ENCODE data around the gene GLDN.
"Not testable (repeated sequence)": the region's sequence is repeated elsewhere in the genome, so short reads cannot be mapped to it uniquely, and the experiment has no call there.

GLDN gene

DNA sequence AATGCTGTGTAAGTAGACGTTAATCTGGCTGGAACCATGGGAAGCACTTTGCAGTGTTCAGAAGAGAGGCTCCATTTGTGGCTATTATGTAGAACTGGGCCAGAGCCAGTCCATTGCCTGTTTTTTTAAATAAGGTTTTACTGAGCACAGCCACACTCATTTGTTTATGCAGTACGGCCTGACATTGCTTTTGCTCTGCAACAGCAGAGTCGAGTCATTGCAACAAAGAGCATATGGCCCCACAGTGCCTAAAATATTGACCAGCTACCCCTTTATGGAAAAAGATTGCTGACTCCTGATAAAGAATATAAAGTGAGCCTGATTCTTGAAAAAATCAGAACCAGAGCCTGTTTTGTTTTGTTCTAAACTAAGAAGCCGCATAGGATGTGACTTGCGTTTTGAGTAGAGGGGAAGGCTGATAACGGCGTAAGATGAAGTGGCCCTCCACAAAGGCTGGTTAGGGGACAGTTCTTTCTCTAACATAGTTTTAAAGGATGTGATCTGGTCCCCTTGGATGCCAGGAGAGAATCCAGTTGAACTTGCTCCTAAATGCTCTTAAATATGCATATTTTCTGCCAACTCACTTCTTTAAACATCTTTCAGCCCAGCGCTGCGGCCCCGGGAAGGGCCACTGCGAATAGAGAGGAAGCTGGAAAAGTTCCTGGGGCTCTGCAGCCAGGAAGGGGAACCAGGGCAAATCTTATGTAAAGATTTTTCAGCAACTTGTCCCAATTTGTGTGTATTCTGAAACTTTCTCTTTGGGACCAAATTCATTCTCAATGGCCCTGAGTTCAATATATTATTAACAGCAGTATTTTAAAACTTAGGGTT, 64.5 kb downstream of the GLDN start:
- no peak overlapping the region for H3K27ac ChIP-seq (ENCODE audit: low read depth, low read length)
- H3K9ac ChIP-seq (ENCODE audit: low read length): no peak overlapping the region
- H3K4me3 ChIP-seq (ENCODE audit: low read length): no peak overlapping the region

GRCh38 chr15:51414256-51414860, 72.9 kb downstream of the GLDN start:
- Histone ChIP-seq H3K4me3 (ENCODE audit: low read length) (no peak overlapping the region), H3K27ac (ENCODE audit: low read depth, low read length) (no peak overlapping the region), H3K36me3 (ENCODE audit: control insufficient read depth, insufficient read depth, low read length) (no peaks in the 10 kb centered on the region), H3K9ac (ENCODE audit: low read length) (no peak overlapping the region), H3K4me1 (ENCODE audit: control insufficient read depth, insufficient read depth, low read length) (no peaks in the 10 kb centered on the region), H3K27me3 (ENCODE audit: control insufficient read depth, insufficient read depth, low read length) (no peaks in the 10 kb centered on the region)

More for the DNA sequence above, 64.5 kb downstream of the GLDN start:
- no peaks in the 10 kb centered on the region for H3K36me3 ChIP-seq (ENCODE audit: control insufficient read depth, insufficient read depth, low read length)
- no peaks in the 10 kb centered on the region for H3K27me3 ChIP-seq (ENCODE audit: control insufficient read depth, insufficient read depth, low read length)
- no peaks in the 10 kb centered on the region for H3K4me1 ChIP-seq (ENCODE audit: control insufficient read depth, insufficient read depth, low read length)

DNA sequence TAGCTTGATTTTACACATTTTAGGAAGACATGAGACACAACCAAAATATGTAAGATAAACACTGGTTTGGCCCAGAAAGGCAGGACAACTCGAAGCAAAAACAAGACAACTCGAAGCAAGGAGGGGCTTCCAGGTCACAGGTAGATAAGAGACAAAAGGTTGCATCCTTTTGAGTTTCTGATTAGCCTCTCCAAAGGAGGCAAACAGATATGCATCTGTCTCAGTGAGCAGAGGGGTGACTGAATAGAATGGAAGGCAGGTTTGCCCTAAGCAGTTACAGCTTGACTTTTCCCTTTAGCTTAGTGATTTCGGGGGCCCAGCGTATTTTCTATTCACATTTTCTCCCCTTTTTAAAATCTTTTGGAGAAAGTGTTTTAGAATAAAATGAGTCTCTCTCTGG, 74.7 kb downstream of the GLDN start:
- H3K4me1 ChIP-seq (ENCODE audit: control insufficient read depth, insufficient read depth, low read length): no peaks in the 10 kb centered on the region
- H3K27ac ChIP-seq (ENCODE audit: low read depth, low read length): no peak overlapping the region
- H3K27me3 ChIP-seq (ENCODE audit: control insufficient read depth, insufficient read depth, low read length): no peaks in the 10 kb centered on the region
- H3K4me3 ChIP-seq (ENCODE audit: low read length): no peak overlapping the region
- H3K9ac ChIP-seq (ENCODE audit: low read length): no peak overlapping the region
- H3K36me3 ChIP-seq (ENCODE audit: control insufficient read depth, insufficient read depth, low read length): no peaks in the 10 kb centered on the region

- not testable (repeated sequence) for H3K4me1 ChIP-seq (ENCODE audit: control insufficient read depth, insufficient read depth, low read length); H3K4me3 ChIP-seq (ENCODE audit: low read length); H3K27me3 ChIP-seq (ENCODE audit: control insufficient read depth, insufficient read depth, low read length); H3K9ac ChIP-seq (ENCODE audit: low read length); H3K36me3 ChIP-seq (ENCODE audit: control insufficient read depth, insufficient read depth, low read length); H3K27ac ChIP-seq (ENCODE audit: low read depth, low read length)
These were observed 81.6 kb downstream of the GLDN start for GRCh38 chr15:51423040-51423439.

DNA sequence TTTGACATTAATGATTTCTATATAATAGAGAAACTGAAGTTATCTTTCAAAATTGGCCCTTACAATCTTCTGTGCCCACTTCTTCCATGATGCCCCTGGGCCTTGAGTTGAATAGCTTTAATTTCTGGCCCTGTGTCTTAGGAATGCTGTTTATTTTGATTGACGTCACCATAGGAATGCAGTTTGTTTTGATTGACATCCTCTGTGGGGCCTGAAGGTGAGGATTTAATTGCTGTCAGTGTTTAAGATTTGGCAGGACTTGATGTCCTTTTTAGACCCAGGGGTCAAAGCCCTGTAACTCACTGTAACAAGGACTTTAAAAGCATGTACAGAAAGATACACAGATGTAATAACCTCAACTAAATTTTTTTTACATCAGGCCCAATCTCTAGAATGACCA, 83.3 kb downstream of the GLDN start:
- Histone ChIP-seq H3K27me3 (ENCODE audit: control insufficient read depth, insufficient read depth, low read length) (no peaks in the 10 kb centered on the region), H3K4me1 (ENCODE audit: control insufficient read depth, insufficient read depth, low read length) (no peaks in the 10 kb centered on the region), H3K27ac (ENCODE audit: low read depth, low read length) (no peak overlapping the region), H3K9ac (ENCODE audit: low read length) (no peak overlapping the region), H3K36me3 (ENCODE audit: control insufficient read depth, insufficient read depth, low read length) (no peaks in the 10 kb centered on the region), H3K4me3 (ENCODE audit: low read length) (no peak overlapping the region)

GRCh38 chr15:51425517-51426040, 84.1 kb downstream of the GLDN start:
- no peak overlapping the region for H3K9ac ChIP-seq (ENCODE audit: low read length)
- no peaks in the 10 kb centered on the region for H3K4me1 ChIP-seq (ENCODE audit: control insufficient read depth, insufficient read depth, low read length)
- no peaks in the 10 kb centered on the region for H3K27me3 ChIP-seq (ENCODE audit: control insufficient read depth, insufficient read depth, low read length)
- H3K27ac ChIP-seq (ENCODE audit: low read depth, low read length): no peak overlapping the region
- no peaks in the 10 kb centered on the region for H3K36me3 ChIP-seq (ENCODE audit: control insufficient read depth, insufficient read depth, low read length)
- no peak overlapping the region for H3K4me3 ChIP-seq (ENCODE audit: low read length)

DNA sequence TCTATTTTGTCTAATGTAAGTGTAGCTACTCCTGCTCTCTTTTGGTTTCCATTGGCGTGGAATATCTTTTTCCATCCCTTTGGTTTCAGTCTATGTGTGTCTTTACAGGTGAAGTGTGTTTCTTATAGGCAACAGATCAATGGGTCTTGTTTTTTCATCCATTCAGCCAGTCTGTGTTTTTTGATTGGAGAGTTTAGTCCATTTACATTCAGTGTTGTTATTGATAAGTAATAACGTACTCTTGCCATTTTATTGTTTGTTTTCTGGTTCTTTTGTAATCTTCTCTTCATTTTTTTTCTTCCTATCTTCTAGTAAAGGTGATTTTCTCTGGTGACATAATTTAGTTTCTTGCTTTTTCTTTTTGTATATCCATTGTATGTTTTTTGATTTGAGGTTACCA, 97.1 kb downstream of the GLDN start:
- no peak overlapping the region for H3K4me3 ChIP-seq (ENCODE audit: low read length)
- no peaks in the 10 kb centered on the region for H3K4me1 ChIP-seq (ENCODE audit: control insufficient read depth, insufficient read depth, low read length)
- no peak overlapping the region for H3K9ac ChIP-seq (ENCODE audit: low read length)
- no peaks in the 10 kb centered on the region for H3K27me3 ChIP-seq (ENCODE audit: control insufficient read depth, insufficient read depth, low read length)
- no peak overlapping the region for H3K27ac ChIP-seq (ENCODE audit: low read depth, low read length)
- H3K36me3 ChIP-seq (ENCODE audit: control insufficient read depth, insufficient read depth, low read length): no peaks in the 10 kb centered on the region

- Histone ChIP-seq H3K9ac (ENCODE audit: low read length) (no peak overlapping the region), H3K4me3 (ENCODE audit: low read length) (no peak overlapping the region), H3K27me3 (ENCODE audit: control insufficient read depth, insufficient read depth, low read length) (no peaks in the 10 kb centered on the region), H3K4me1 (ENCODE audit: control insufficient read depth, insufficient read depth, low read length) (no peaks in the 10 kb centered on the region), H3K27ac (ENCODE audit: low read depth, low read length) (no peak overlapping the region), H3K36me3 (ENCODE audit: control insufficient read depth, insufficient read depth, low read length) (peaks cover 2% of the 10 kb centered on the region)
These were observed 101.9 kb downstream of the GLDN start for GRCh38 chr15:51443282-51443914.

DNA sequence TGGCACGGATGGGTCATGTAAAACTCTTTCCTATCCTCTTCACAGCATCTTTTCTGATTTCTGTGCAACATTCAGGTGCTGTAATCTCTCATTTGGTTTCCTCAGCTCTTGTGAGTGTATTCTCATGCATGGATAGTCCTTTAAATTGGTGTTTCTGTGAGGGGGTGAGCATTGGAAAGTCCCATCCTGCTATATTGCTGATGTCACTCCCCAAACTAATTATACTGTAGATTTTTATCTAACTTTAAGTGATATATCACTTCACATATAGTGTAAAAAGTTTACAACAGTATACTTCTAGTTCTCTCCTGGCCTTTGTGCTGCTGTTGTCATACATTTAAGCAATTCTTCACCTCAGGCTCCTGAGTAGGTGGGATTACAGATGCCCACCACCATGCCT, 102.7 kb downstream of the GLDN start:
- Histone ChIP-seq H3K4me3 (ENCODE audit: low read length) (no peak overlapping the region), H3K9ac (ENCODE audit: low read length) (no peak overlapping the region), H3K36me3 (ENCODE audit: control insufficient read depth, insufficient read depth, low read length) (peaks cover 6% of the 10 kb centered on the region), H3K27me3 (ENCODE audit: control insufficient read depth, insufficient read depth, low read length) (no peaks in the 10 kb centered on the region), H3K4me1 (ENCODE audit: control insufficient read depth, insufficient read depth, low read length) (no peaks in the 10 kb centered on the region), H3K27ac (ENCODE audit: low read depth, low read length) (no peak overlapping the region)

DNA sequence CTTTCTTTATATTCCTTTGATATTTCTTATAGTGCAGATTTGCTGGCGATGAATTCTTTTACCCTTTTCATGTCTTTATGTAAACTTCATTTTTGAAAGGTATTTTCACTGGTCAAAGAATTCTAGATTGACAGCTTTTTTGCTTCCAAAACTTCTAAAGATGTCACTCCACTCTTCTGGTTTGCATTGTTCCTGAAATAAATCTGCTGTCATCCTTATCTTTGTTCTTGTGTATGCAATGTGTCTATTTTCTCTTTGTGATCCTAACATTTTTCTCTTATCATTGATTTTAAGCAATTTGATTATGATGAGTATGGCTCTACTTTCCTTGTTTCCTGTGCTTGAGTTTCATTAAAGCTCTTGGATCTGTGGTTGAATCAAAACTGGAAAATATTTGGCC, 103.4 kb downstream of the GLDN start:
- Histone ChIP-seq H3K27me3 (ENCODE audit: control insufficient read depth, insufficient read depth, low read length) (no peaks in the 10 kb centered on the region), H3K4me3 (ENCODE audit: low read length) (no peak overlapping the region), H3K4me1 (ENCODE audit: control insufficient read depth, insufficient read depth, low read length) (no peaks in the 10 kb centered on the region), H3K9ac (ENCODE audit: low read length) (no peak overlapping the region), H3K27ac (ENCODE audit: low read depth, low read length) (no peak overlapping the region), H3K36me3 (ENCODE audit: control insufficient read depth, insufficient read depth, low read length) (peaks cover 11% of the 10 kb centered on the region)

GRCh38 chr15:51446029-51446744, 104.7 kb downstream of the GLDN start:
- H3K27me3 ChIP-seq (ENCODE audit: control insufficient read depth, insufficient read depth, low read length); H3K4me3 ChIP-seq (ENCODE audit: low read length); H3K4me1 ChIP-seq (ENCODE audit: control insufficient read depth, insufficient read depth, low read length); H3K9ac ChIP-seq (ENCODE audit: low read length); H3K27ac ChIP-seq (ENCODE audit: low read depth, low read length): not testable (repeated sequence)
- H3K36me3 ChIP-seq (ENCODE audit: control insufficient read depth, insufficient read depth, low read length): peaks cover 15% of the 10 kb centered on the region
